SK-N-MC (cell line): ENCODE measurements around the gene ELN.

Source experiments
- EZH2 ChIP-seq: fragments of 200-600 bp; sonication (generic); IDR thresholded peaks from one replicate; pipeline ENCODE4 v1.6.1; 2017; ENCODE audit warnings: antibody characterized with exemption
- POLR2AphosphoS5 ChIP-seq: IDR thresholded peaks from 2 replicates; pipeline ENCODE4 v1.6.1; 2012; ENCODE audit warnings: mild to moderate bottlenecking, low read depth, low read length, borderline replicate concordance

GRCh38 chr7:73991522-73992100 is 36.4 kb upstream of the ELN start:
- no peak for TF ChIP-seq EZH2
- no peak for TF ChIP-seq POLR2AphosphoS5
